GM19324 (cell line): Measurements from ENCODE around the gene SCLT1.

Source experiments
- ATAC-seq: cut with Tn5 transposase; IDR thresholded peaks from one replicate; pipeline ENCODE4 v1.9.1; 2021; ENCODE audit warnings: mild to moderate bottlenecking, moderate library complexity; ENCODE audit not compliant: unreplicated experiment, low FRiP score

The SCLT1 gene

DNA sequence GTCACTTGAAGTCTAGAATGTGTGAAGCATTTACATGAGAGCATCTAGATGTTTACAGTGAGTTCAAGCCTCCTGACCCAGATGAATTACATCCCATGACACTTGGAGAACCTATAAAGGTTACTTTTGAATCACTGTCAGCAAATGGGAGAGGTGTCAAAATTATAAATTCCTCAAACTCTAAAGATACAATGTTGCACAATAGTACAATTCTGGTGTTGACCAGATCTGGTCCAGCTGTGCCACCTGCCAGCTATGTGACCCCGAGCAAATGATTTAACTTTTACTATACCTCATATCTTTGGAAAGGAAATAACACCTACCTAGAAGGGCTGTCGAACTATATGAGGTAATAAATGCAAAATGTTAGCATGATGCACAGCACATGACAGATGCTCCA, 214.1 kb downstream of the SCLT1 start:
- ATAC-seq: no peak

DNA sequence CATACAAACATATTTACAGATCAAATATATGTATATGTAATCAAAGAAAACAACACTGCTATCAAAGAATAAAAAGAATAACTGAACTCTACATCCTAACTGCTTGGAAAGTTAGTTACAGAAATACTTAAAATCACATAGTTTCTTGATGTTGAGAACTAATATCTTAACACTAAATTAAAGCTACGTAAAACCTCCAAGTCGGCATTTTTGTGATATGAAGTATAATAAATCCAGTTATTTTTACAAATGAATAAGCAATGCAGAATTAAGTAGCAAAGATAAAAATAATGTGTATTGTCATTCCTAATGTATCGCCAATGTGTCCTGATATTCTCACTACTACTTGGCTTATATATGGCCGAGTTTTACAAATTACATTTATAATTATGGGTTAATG, 215.4 kb downstream of the SCLT1 start:
- ATAC-seq: no peak

DNA sequence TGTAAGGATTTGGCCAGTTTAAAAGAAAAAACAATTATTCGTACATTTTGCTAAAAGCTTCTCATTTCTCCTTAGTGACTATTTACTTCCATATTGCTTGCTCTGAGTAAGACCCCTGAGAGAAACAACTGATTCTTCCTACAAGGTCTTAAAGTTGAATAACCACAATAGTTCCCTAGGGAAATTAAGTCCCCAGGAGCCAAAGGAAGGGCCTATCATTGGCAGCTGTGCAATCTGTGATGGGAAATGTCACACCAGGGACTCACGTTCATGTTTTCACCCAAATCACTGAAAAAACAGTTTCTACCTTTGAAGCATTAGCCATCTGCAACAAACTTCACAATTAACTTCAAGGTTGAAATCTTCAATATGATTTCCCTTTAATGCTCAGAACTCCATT, 217.1 kb downstream of the SCLT1 start:
- no peak for ATAC-seq

DNA sequence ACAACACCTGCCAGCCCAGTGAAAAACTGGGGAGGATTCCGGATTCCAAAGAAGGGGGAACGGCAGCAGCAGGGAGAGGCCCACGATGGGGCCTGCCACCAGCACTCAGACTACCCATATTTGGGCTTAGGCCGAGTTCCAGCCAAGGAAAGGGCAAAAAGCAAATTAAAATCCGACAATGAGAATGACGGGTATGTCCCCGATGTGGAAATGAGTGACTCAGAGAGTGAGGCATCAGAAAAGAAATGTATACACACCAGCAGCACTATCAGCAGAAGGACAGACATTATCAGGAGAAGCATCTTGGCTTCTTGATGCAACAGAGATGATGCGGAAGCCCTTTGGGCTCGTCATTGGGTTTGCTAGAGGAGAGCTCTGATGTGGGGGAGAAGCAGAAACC, 221.4 kb downstream of the SCLT1 start:
- ATAC-seq: no peak

DNA sequence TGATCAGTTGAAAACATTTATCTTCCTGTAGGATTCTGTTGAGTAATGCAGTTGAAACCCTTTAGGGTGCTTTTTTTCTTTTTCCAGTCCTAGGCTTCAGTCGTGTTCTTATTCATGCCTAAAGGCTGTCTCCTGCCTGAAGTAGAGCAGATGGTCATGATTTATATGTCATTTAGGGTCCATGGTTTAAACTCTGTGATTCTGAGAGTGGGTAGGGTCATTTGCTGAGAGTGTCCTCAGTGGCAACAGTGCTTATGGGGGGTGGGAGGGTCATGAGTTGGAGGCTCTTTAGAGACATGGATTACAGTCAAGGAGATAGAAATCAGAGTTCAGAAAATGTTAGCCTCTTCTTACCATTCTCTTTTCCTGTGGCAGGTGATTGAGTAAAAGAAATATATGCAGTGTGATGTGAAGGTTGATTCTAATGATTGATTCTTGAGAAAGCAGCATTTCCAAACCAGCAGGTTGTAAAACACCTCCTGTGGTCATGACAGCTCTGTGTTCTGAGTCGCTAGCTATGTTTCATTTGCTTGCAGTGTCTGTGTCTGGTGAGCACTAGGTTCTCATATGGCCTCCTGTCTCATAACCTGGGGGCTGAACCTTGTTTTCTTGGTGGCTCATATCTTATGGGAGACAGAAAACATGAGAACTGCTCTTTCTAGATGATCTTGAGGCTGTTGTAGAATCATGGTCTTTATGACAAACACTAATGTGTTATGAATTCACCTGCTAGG, 223.4 kb downstream of the SCLT1 start:
- no peak for ATAC-seq

DNA sequence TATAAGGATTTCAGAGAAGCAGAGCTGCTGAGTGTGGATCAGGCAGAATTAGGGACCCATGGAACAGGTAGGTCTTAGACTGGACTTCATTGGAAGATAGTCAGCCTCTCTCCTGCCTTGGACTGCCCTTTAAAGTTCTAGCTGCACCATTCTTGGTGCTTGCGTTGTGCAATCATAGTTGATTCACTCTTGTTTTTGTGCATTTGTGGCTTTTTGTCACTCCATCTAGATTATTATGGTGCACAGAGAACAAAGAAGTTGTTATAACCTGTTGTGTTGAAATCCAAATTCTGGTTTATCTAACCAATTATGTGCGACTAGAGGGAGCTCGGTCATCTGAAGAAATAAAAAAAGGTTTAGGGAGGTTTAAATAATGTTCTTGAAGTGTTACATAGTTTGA, 224.6 kb downstream of the SCLT1 start:
- no peak for ATAC-seq

DNA sequence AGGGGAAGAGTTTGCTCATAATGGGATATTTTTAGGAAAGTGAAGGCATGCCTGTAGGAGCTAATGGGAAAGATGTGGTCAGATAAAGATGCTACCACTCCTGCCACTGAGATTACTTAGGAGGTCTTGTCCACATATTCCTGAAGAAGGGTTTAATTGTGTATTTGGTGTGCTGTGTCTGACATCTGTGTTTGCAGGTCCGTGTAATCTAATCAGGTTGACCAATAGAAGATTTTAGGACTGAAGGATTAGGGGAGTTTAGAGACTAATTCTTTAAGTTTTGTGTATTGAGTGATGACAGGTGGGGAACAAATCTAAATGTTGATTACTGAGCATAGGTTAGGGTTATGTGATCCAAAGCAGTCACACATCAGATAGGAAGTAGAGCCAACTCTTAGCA, 226.6 kb downstream of the SCLT1 start:
- ATAC-seq: no peak

DNA sequence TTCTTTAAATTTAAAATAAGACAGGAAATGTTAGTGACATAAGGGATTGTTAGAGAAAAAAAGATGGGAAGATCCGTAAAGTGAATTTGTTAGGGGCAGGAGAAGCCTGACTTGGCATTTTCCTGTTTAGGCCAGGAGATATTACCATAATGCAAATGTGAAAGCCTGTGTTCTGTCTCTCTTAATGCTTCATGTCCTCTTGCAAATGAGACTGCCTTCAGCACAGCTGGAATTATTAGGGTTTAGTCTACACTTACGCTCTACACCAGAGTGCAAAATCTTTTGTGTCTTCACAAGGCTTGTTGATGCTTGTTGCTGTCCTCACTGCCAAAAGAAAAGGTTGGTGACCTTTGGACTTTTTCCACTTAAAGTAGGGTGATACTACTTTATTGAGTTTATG, 227.1 kb downstream of the SCLT1 start:
- no peak for ATAC-seq

DNA sequence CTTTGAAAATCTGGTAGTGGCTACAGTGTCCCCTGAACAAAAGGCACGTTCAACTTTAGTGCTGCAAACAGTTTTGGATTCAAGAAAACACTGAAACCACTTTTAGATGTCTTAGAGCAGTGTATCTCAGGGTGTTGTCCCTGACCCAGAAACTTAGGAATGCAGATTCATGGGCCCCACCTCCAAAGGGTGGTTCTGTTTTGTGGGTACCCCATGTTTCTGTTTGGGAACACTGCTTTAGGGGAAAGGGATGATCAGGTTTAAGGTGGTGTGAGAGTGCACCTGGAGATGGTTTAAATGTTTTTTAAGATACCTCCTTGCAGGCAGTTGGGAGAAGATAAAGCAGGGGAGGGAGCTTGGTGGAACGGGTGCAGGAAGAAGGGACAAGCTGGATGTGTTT, 228.2 kb downstream of the SCLT1 start:
- ATAC-seq: no peak

DNA sequence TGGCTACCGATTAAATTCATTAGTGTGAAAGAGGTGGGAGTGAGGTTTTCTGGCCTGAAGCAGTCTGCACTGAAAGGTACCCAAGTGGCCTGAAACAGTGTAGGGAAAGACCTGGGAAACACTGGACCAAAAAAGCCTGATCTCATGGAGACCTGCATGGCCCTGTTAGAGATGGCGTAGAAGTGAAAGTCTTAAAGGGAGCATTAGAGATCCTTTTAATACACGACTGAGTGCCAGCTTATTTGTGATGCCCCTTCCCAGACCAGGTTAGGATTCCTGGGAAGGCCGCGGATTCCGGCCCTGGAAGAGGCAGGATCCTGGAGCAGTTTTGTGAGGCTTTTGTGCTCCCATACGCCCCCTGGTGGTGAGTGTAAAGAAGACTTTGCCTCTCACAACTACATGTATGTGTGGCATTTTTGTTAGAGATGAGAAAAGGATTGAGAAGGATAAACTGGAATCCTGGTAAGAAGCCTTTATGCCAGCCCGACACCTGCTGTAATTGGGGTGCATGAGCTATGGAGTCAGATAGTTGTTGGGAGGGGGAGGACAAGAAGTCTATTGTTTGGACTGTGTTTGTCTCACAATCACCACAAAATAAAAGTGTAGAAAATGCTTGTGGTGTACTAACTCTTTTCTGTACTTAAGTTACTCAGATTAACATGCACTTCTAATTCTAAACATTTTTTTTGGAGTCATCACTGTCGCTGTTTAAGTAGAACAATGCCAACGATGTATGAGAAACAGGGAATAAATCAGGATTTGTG, 229.8 kb downstream of the SCLT1 start:
- no peak for ATAC-seq

DNA sequence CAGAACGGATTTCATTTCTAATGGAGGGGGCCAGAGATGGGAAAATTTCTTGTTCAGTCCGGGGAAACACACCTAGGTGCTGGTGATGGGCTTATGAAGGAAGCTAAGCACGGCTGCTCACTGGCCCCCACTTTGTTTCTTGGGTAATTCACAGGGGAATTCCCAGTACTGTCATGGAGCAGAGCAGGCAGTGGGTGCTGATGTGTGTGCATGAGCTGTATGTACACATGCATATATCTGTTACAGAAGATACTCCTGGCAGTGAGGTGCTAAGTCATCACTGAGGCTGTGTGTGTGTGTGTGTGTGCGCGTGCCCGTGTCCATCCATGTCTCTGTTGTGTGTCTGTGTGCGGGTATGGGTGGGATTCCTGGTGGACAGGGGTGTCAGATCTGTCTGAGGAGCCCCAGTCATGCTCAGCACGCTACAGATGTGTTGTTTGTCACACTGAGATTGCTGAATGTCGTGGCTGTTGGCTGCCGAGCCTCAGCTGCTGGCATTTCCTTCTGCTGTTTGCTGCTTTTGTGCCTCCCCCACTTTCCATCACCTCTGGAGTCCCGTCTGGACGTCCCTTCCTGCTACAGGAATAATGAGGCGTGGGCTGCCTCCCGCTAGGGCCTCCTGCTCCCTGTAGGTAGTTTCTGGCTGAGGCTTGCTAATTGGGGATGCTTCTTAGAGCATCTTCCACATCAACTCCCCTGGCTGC, 230.6 kb downstream of the SCLT1 start:
- ATAC-seq: no peak

DNA sequence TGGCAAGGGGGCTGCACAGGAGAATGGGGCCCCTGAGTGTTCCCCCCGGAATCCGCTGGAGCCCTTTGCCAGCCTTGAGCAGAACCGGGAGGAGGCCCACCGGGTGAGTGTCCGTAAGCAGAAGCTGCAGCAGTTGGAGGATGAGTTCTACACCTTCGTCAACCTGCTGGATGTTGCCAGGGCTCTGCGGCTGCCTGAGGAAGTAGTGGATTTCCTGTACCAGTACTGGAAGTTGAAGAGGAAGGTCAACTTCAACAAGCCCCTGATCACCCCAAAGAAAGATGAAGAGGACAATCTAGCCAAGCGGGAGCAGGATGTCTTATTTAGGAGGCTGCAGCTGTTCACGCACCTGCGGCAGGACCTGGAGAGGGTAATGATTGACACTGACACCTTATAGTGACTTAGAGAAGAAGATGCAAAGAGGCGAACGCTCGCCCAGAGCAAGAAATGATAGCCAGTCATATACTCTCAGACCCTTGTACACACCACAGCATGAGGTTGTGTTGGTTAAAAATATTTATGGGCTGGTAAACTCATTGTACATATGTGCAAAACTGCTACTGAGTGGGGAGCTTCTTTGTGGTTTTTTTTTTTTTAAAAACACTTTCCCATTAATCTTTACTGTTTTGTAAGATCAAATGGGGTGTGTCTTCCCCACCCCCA, 231.4 kb downstream of the SCLT1 start:
- no peak for ATAC-seq

DNA sequence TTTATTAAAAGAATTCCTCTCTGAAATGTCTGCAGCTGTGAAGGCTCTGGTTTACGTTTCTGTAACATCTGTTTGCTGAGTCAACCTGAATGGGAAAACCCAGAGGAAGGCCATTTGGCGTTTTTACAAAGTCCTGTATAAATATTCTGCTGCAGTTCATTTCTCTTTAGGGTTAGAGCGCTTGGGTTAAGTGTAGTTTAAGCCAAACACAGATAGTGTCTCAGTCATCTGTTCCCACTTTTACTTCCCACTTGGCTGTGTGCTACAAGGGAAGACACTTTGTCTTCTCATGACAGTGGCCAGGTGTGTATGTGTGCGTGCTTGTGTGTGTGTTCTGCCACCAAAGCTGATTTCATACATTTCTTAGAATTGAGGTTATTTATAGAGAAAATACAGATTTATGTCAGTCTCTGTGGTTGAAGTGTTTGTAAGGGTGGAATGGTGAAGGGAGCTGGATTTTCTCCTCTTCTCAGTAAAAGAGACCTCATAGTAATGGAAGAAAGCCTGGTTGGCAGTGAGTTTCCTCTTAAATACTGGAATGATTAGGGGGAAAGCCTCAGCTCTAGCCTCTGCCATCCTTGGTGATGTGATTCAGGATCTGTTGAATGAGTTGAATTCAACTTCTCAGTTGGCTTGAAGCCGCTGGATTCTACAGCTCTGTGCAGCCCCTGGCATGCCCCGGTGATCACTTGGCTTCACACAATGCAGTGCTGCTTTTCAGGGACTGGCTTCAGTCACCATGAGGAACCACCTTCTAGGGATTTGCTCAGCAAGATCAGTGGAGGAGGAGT, 233.3 kb downstream of the SCLT1 start:
- no peak for ATAC-seq

DNA sequence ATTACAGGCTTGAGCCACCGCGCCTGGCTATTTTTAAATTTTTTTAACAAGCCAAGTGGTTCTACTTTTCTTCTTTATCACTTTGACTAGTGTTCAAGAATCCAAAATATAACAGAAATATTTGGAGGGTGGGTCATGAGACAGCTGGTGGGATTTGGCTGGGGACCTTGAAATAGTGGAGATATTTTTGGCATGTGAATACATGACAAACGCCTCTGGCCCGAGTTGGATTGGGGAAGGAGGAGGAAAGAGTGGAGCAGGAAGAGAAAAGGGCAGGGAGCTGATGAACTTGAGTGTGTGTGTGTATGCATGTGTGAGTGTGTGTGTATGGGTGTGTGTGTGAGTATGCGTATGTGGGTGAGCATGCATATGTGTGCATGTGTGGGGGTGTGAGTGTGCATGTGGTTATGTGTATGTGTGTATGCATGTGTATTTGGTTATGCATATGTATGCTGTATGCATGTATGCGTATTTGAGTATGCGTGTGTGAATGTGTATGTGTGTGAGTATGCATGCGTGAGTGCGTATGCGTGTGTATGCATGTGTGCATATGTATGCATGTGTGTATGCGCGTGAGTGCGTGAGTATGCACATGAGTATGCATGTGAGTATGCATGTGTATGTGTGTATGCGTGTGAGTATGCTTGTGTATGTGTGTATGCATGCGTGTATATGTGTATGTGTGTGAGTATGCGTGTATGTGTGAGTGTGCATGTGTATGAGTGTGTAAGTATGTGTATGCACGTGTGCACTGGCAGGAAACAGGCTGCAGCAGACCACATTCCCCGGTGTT, 234.3 kb downstream of the SCLT1 start:
- no peak for ATAC-seq

DNA sequence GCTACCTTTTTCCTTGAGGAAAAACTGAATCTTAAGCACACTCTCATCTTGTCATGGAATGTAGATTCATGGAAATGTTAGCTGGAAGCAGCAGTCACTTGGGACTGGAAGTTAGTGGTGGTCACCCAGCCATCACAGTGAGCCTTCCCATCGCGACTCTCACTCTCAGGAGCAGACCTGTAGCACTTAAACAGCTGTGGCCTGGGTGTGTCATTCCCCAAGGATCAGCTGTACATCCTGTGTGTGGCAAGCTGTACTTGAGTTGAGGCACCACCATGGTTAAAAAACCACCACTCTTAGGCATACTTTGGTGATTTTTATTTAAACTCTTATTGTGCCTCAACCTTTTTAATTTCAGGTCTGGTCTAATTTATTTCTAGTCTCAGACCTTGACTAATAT, 237.1 kb downstream of the SCLT1 start:
- ATAC-seq: no peak

DNA sequence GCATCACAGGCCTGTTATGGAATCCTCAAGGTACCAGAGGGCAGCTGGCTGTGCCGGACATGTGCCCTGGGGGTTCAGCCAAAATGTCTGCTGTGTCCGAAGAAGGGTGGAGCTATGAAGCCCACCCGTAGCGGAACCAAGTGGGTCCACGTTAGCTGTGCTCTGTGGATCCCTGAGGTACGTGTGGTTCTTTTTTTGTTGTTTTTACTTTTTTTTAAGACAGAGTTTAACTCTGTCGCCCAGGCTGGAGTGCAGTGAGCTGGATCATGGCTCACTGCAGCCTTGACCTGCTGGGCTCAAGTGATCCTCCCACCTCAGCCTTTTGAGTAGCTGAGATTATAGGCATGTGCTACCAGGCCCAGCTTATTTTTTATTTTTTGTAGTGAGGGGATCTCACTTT, 237.7 kb downstream of the SCLT1 start:
- no peak for ATAC-seq

DNA sequence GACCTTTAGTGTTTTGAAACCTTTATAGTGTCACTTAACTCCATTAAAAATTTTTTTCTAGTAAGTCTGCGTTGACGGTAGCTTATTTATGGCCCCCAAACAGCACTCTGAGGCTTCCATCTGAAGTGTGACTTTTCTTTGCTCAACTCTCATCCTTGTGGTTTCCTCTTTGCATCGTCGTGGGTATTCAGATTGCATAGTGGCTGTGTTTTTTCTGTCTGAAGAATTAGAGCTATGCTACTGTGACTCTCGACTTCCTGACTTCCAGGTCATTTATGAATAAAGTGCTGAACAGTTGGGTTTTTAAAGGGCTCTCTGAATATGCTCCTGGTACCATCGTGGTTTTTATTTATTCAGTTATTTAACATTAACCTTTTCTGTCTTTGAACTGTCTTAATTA, 238.9 kb downstream of the SCLT1 start:
- peak; percentile 65 for ATAC-seq

DNA sequence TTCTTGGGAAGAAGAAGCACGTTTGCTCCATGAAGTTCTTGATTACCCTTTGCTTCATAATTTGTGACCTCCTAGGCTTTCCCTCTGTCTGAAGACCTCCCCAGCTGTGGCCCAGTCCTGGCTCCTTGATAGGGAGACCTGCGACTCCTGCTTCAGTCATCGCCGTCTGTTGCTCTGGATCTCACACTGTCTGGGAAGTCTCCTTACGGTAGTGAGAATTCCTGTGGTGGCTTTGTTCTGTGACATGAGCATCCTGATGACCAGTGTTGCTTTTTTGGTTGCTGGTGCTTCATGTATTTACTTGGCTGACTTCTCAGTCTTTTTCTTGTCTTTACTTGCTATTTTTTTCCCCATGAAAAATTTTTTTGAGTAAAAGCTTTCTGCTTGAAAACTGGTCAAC, 239.6 kb downstream of the SCLT1 start:
- ATAC-seq: no peak

DNA sequence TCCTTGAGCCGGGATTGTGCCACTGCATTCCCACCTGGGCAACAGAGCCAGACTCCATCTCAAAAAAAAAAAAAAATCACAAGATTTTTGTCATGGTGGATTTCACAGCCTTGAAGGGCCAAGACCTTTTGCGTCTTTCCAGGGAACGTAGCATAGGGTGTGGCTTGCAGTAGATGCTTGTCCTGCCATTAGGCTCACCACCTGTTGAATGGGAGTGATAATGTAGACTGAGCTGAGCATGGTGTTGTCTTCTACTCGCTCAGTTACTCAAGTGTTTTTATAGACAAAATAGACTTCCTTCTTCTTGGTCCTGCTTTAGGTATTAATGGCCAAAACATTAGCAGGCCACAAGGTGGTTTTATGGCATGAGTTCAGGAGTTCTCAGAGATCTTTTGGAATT, 243.1 kb downstream of the SCLT1 start:
- ATAC-seq: no peak

DNA sequence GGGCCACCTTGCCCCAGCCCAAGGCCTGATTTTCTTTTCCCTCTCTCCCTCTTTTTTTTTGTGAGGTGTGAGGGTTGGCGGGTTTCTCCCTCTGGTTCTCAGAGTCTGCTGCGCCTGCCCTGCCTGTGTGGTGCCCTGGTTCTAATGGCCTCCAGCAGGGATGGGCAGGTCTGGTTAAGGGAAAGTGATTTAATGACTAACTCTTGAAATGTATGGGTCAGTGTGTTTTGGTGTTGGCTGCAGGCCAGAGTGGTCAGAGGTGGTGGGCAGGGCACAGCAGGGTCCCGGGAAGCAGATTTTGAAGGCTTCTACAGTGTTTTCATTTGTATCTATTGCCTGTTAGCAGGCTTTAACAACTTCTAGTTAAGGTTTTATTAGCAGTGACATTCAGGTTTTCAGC, 244.9 kb downstream of the SCLT1 start:
- no peak for ATAC-seq
